ENCODE measurements around the gene GALNT17. TPM values are rescaled to one million over a fixed set of nuclear protein-coding genes. Genes with fewer than 3 reads are reported as not detected.

The GALNT17 gene
- total and polyA plus RNA-seq, 2 experiments from 2014 or later = 11.1 to 65.6 TPM

DNA sequence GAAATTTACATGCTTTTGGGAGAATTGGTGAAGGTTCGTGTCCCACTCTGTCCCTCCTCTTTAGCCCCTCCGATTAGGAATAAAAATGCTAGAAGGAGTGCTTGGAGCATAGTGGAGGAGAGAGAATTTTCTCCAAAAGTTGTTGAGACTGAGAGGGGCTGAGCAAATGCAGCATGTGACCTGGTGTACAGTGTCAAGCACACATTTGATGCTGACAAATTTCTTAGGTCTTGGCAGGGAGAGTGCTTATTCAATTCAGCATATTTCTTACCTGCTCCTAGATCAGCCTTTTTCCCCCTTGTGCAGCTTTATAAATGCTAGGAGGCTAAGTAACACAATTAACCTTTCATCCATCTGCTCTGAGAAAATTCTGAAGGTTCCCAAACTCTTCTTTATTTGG is 189.0 kb downstream of the GALNT17 start:
- peaks cover 73% of the 10 kb centered on the region for H3K79me2 ChIP-seq (replicated peaks; ENCODE audit: insufficient read depth)
- no peak overlapping the region for H3K27ac ChIP-seq (ENCODE audit: low read depth)
- H3K9me2 ChIP-seq (ENCODE audit: insufficient read depth) = 0 out of 2 replicates have a peak, but pooled peaks cover 23% of the 10 kb centered on the region
- DNase-seq (ENCODE audit: low spot score) (no peak), ATAC-seq (no peak)
- Mint-ChIP-seq H3K4me3 (no peak overlapping the region), H3K9me3 (peaks cover 12% of the 10 kb centered on the region), H3K4me1 (peaks cover 24% of the 10 kb centered on the region), H3K36me3 (ENCODE audit: low read depth) (peaks cover 26% of the 10 kb centered on the region), H3K27ac (no peak overlapping the region), H3K27me3 (ENCODE audit: insufficient read depth, low read depth, poor library complexity) (peaks cover 6% of the 10 kb centered on the region)
- no peak overlapping the region for H3K4me2 ChIP-seq
- TF ChIP-seq EZH2 (IDR thresholded peaks at IDR 0.05; ENCODE audit: low read depth, unreplicated experiment) = no peak
- TF ChIP-seq CREB1 (CRISPR knock-in tag; IDR thresholded peaks at IDR 0.05; ENCODE audit: low read depth) = no peak
- TF ChIP-seq ZNF462 (CRISPR knock-in tag; IDR thresholded peaks at IDR 0.05) = no peak
- no peak for TF ChIP-seq ETS1 (IDR thresholded peaks at IDR 0.05)
- TF ChIP-seq REST (IDR thresholded peaks at IDR 0.05; ENCODE audit: unreplicated experiment) = no peak
- TF ChIP-seq EZH2phosphoT487 (IDR thresholded peaks at IDR 0.05; ENCODE audit: unreplicated experiment) = no peak
- no peak for TF ChIP-seq CTCF (conservative IDR thresholded peaks at IDR 0.05; ENCODE audit: low read depth in 2 of 2)
- TF ChIP-seq NANOG (IDR thresholded peaks at IDR 0.05; ENCODE audit: borderline replicate concordance) = no peak
- no peak for TF ChIP-seq POLR2AphosphoS5 (IDR thresholded peaks at IDR 0.05; ENCODE audit: low read depth)
- no peak for TF ChIP-seq ZNF331 (CRISPR knock-in tag; IDR thresholded peaks at IDR 0.05; ENCODE audit: low read depth)
- TF ChIP-seq STAT1 (IDR thresholded peaks at IDR 0.05; ENCODE audit: unreplicated experiment) = no peak
- TF ChIP-seq ZNF114 (CRISPR knock-in tag; IDR thresholded peaks at IDR 0.05) = no peak
- no peak for TF ChIP-seq JUNB (IDR thresholded peaks at IDR 0.05; ENCODE audit: unreplicated experiment)
- no peaks in the 10 kb centered on the region for H3F3A ChIP-seq (replicated peaks; ENCODE audit: low read depth)
- H2AFZ ChIP-seq = no peak overlapping the region
- no peak overlapping the region for H3K4me3 ChIP-seq
- H3K36me3 ChIP-seq (ENCODE audit: insufficient read depth) = no peaks in the 10 kb centered on the region
- H3K27me3 ChIP-seq (ENCODE audit: insufficient read depth) = no peaks in the 10 kb centered on the region
- H4K20me1 ChIP-seq (replicated peaks; ENCODE audit: insufficient read depth) = peaks cover 5% of the 10 kb centered on the region; the same call in 1 of the 2 replicates
- H3K4me1 ChIP-seq (ENCODE audit: insufficient read depth) = peaks cover 11% of the 10 kb centered on the region

Measured in GM23338 (cell line).